GM23248 (cell line): ENCODE results near the gene LGALS3.

ENCODE experiments used
- EZH2 ChIP-seq: fragments of 200-600 bp; sonication (generic); IDR thresholded peaks from 2 replicates; pipeline ENCODE4 v1.6.1; 2018; ENCODE audit warnings: antibody characterized with exemption, mild to moderate bottlenecking; ENCODE audit not compliant: insufficient read depth, poor library complexity, severe bottlenecking
- EZH2phosphoT487 ChIP-seq: fragments of 200-600 bp; sonication (generic); IDR thresholded peaks from 2 replicates; pipeline ENCODE4 v1.6.1; 2018; ENCODE audit warnings: antibody characterized with exemption, moderate library complexity, mild to moderate bottlenecking, low read depth; ENCODE audit not compliant: insufficient read depth

DNA sequence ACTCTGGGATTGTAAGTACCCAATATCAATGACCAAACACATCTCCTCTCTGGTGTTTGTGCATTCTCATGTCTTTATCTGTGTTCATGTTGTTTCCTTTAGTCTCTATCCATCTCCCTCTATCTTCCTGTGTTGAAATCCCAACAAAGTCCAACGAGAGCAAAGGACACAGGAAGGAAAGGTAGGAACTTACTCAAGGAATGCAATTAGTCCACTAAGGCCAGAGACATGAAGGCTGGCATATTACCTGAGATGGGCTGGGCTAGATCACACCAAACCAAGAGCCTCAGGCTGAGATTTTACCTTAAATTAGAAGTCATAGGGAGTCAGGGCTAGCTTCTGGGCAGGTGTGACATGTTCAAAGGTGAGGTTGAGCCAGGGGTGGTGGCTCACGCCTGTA is 14.3 kb upstream of the LGALS3 start:
- TF ChIP-seq EZH2 (no peak), EZH2phosphoT487 (no peak)
